Mesodermal cell (in vitro differentiated cells): ENCODE data around the gene SLC30A10.
"Not testable (repeated sequence)": the region's sequence is repeated elsewhere in the genome, so short reads cannot be mapped to it uniquely, and the experiment has no call there.

Experiments used
- H3K27ac ChIP-seq: 2 replicates; pipeline ENCODE4 v1.7.0; 2013; ENCODE audit warnings: mild to moderate bottlenecking, low read depth, low read length, moderate library complexity; ENCODE audit not compliant: severe bottlenecking
- H3K36me3 ChIP-seq: 2 replicates; pipeline ENCODE4 v1.7.1; 2013; ENCODE audit warnings: mild to moderate bottlenecking, low read length, moderate library complexity; ENCODE audit not compliant: control insufficient read depth, insufficient read depth
- H3K4me1 ChIP-seq: one replicate; pipeline ENCODE4 v1.7.1; 2013; ENCODE audit warnings: mild to moderate bottlenecking, low read length; ENCODE audit not compliant: insufficient read depth, control insufficient read depth, poor library complexity, severe bottlenecking
- H3K4me3 ChIP-seq: 2 replicates; pipeline ENCODE4 v1.7.0; 2013; ENCODE audit warnings: low read length, control low read depth, mild to moderate bottlenecking; ENCODE audit not compliant: insufficient read depth, poor library complexity, severe bottlenecking; ENCODE audit errors: extremely low read depth
- H3K9me3 ChIP-seq: 2 replicates; pipeline ENCODE4 v1.7.1; 2013; ENCODE audit warnings: mild to moderate bottlenecking, low read length, moderate library complexity; ENCODE audit not compliant: control insufficient read depth
- WGBS, 2 experiments: methylation state at CpG; one replicate each; pipeline ENCODE4 v1.1.5; 2013; ENCODE audit warnings: missing lambda C conversion rate in 2 of 2; ENCODE audit not compliant: insufficient coverage in 2 of 2; 5-methylcytosine and 5-hydroxymethylcytosine counted together

Gene SLC30A10

GRCh38 chr1:219906924-219907771, 21.2 kb downstream of the SLC30A10 start:
- H3K9me3 ChIP-seq = no peaks in the 10 kb centered on the region
- no peak overlapping the region for H3K27ac ChIP-seq
- no peaks in the 10 kb centered on the region for H3K4me1 ChIP-seq
- H3K36me3 ChIP-seq = no peaks in the 10 kb centered on the region
- WGBS, 2 experiments = 96 to 100% methylated on average over 1 to 3 of the region's 5 CpGs
- no peak overlapping the region for H3K4me3 ChIP-seq

- not testable (repeated sequence) for H3K36me3 ChIP-seq, H3K4me3 ChIP-seq, H3K9me3 ChIP-seq, H3K4me1 ChIP-seq, H3K27ac ChIP-seq
- WGBS, 2 experiments = 93 to 100% methylated on average over 1 to 8 of the region's 8 CpGs
Observed at GRCh38 chr1:219906565-219906923, 21.8 kb downstream of the SLC30A10 start.

GRCh38 chr1:219905524-219905923, 22.8 kb downstream of the SLC30A10 start:
- Histone ChIP-seq H3K36me3 (no peaks in the 10 kb centered on the region), H3K4me1 (no peaks in the 10 kb centered on the region), H3K27ac (no peak overlapping the region), H3K9me3 (no peaks in the 10 kb centered on the region), H3K4me3 (no peak overlapping the region)
- WGBS, 2 experiments = 92 to 96% methylated on average over 4 of the region's 4 CpGs

- H3K4me3 ChIP-seq = no peak overlapping the region
- 40 to 50% methylated on average over 1 of the region's 2 CpGs for WGBS, 2 experiments
- no peak overlapping the region for H3K27ac ChIP-seq
- no peaks in the 10 kb centered on the region for H3K9me3 ChIP-seq
- H3K36me3 ChIP-seq = no peaks in the 10 kb centered on the region
- H3K4me1 ChIP-seq = no peaks in the 10 kb centered on the region
Observed at GRCh38 chr1:219904934-219905333, 23.4 kb downstream of the SLC30A10 start.

DNA sequence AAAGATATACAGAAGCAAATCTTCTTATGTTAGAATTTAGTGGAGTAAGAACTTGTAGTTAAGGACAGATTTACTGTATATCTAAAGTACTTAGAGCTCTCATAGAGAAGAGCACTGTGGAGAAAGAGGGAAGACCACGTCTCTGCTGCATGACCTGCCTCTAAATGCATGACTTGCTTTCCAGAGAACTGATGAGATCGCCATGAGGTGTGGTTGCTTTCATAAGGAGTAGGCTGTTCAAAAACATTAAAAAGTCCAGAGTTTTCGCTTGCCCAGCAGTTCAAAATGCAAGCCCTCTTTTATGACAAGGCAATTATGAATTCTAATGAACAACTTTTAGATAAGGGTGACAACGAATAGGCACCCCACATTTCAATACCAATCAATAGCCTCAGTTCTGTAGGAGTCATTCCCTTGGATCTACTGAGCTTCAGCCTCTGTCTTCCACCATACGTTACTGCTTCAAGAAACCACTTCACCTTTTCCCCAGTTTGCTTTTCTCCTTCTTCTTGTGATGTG, 24.9 kb downstream of the SLC30A10 start:
- 70 to 88% methylated on average over 3 to 5 of the region's 5 CpGs for WGBS, 2 experiments
- H3K36me3 ChIP-seq = no peaks in the 10 kb centered on the region
- no peak overlapping the region for H3K4me3 ChIP-seq
- H3K4me1 ChIP-seq = no peaks in the 10 kb centered on the region
- H3K27ac ChIP-seq = no peak overlapping the region
- H3K9me3 ChIP-seq = no peaks in the 10 kb centered on the region

DNA sequence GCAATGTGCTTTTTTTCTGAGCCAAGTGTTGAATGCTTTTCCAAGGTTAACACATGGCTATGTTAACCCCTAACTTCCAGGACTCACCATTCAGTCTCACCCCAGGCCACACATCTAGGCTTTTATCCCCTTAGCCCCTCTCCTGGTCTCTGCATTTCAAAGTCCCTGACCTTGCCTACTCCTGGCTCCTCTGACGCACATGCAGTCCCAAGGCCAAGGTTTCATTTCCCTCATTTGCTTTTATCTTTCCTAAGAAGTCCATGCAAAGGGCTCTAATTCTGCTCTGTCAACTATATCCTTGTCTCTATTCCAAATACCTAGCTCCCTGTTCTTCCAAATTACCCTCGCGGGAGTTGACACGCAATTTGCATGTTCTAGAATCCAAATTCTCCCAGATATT, 25.4 kb downstream of the SLC30A10 start:
- H3K4me3 ChIP-seq = no peak overlapping the region
- no peak overlapping the region for H3K27ac ChIP-seq
- no peaks in the 10 kb centered on the region for H3K9me3 ChIP-seq
- H3K4me1 ChIP-seq = no peaks in the 10 kb centered on the region
- no peaks in the 10 kb centered on the region for H3K36me3 ChIP-seq
- 75 to 79% methylated on average over 1 of the region's 4 CpGs for WGBS, 2 experiments

- Histone ChIP-seq H3K36me3 (no peaks in the 10 kb centered on the region), H3K4me3 (no peak overlapping the region), H3K4me1 (no peaks in the 10 kb centered on the region), H3K27ac (no peak overlapping the region), H3K9me3 (no peaks in the 10 kb centered on the region)
- WGBS, 2 experiments = no CpG with 5 or more reads among the region's 1 CpG
Observed at GRCh38 chr1:219900882-219901281, 27.5 kb downstream of the SLC30A10 start.

DNA sequence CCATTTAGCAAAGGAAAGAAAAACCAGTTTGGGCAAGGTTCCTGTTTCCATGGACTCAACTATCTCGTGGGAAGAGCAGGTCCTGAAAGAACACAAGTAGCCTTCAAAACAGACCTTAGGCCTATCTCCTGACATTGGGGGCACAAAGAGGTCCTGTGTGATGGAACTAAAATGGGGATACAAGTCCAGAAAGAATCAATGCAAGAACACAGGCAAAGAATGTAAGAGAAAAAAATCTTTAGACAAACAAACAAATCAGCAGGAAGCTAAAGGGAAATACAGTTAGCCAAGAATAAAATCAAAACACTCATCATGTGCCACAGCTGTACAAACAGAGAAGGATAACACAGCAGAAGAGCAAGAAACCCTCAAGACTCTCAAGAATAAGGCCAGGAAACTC, 28.2 kb downstream of the SLC30A10 start:
- Histone ChIP-seq H3K9me3 (no peaks in the 10 kb centered on the region), H3K27ac (no peak overlapping the region), H3K36me3 (no peaks in the 10 kb centered on the region), H3K4me1 (no peaks in the 10 kb centered on the region), H3K4me3 (no peak overlapping the region)
- 80% methylated on average over 1 of the region's 1 CpG; no CpG with 5 or more reads in 1 of the 2 experiments for WGBS, 2 experiments

- Histone ChIP-seq H3K4me1 (no peaks in the 10 kb centered on the region), H3K9me3 (no peaks in the 10 kb centered on the region), H3K36me3 (no peaks in the 10 kb centered on the region), H3K27ac (no peak overlapping the region), H3K4me3 (no peak overlapping the region)
- 97 to 100% methylated on average over 2 to 3 of the region's 5 CpGs for WGBS, 2 experiments
Observed at GRCh38 chr1:219898375-219898774, 30.0 kb downstream of the SLC30A10 start.

DNA sequence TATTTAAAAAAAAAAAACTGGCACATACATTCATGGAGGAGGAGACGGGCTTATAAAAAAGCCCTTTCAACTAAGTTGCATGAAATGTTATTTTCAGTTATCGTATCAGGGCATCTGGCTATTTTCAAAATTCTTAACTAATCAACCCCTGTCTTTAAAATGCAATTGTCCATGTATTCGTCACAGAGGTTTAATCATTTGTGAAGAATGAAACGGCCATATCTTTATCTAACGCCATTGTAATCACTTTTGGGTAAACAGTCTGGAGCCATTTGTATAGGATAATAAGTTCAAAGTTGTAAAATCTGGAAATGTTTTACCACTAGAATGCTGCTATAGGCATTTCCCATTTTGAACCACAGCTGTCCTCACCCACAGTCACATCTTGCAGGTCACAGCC, 30.4 kb downstream of the SLC30A10 start:
- Histone ChIP-seq H3K9me3 (no peaks in the 10 kb centered on the region), H3K27ac (no peak overlapping the region), H3K36me3 (no peaks in the 10 kb centered on the region), H3K4me3 (no peak overlapping the region), H3K4me1 (no peaks in the 10 kb centered on the region)
- 81% methylated on average over 3 of the region's 5 CpGs; no CpG with 5 or more reads in 1 of the 2 experiments for WGBS, 2 experiments

DNA sequence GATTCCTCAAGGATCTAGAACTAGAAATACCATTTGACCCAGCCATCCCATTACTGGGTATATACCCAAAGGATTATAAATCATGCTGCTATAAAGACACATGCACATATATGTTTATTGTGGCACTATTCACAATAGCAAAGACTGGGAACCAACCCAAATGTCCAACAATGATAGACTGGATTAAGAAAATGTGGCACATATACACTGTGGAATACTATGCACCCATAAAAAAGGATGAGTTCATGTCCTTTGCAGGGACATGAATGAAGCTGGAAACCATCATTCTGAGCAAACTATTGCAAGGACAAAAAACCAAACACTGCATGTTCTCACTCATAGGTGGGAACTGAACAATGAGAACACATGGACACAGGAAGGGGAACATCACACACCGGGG, 36.1 kb downstream of the SLC30A10 start:
- not testable (repeated sequence) for H3K36me3 ChIP-seq, H3K27ac ChIP-seq
- 100% methylated on average over 1 of the region's 1 CpG; no CpG with 5 or more reads in 1 of the 2 experiments for WGBS, 2 experiments

More for the DNA sequence above, 36.1 kb downstream of the SLC30A10 start:
- not testable (repeated sequence) for H3K9me3 ChIP-seq, H3K4me3 ChIP-seq, H3K4me1 ChIP-seq
